ENCODE measurements around the gene TMEM59L. TPM values are rescaled to one million over a fixed set of nuclear protein-coding genes. Genes with fewer than 3 reads are reported as not detected.

The TMEM59L gene
- total RNA-seq, 6 donors from 2014 or later = 0.30 to 2.8 (median 1.0) TPM; not detected in 2

GRCh38 chr19:18593367-18594095, 19.1 kb upstream of the TMEM59L start:
- no peak for TF ChIP-seq POLR2A (IDR thresholded peaks at IDR 0.05)
- DNase-seq = peak in 1 of 2 donors; percentile 36
- H3K4me1 ChIP-seq = peaks cover 26 to 45% (median 30%) of the 10 kb centered on the region in 4 donors
- no peaks in the 10 kb centered on the region for H3K9me3 ChIP-seq
- H3K4me3 ChIP-seq = peak overlapping the region in 2 of 4 donors; percentile 42 to 45
- H3K36me3 ChIP-seq = peaks cover 0 to 15% (median 9%) of the 10 kb centered on the region in 4 donors
- ATAC-seq (ENCODE audit: low FRiP score in 2 of 2) = no peak
- H3K27me3 ChIP-seq = no peaks in the 10 kb centered on the region
- WGBS, 2 donors = 48 to 50% methylated on average over 14 to 21 of the region's 25 CpGs
- peak overlapping the region in 3 of 4 donors; percentile 3 to 60 (median 24) for H3K27ac ChIP-seq

GRCh38 chr19:18594096-18594823, 18.4 kb upstream of the TMEM59L start:
- ATAC-seq (ENCODE audit: low FRiP score in 2 of 2) (peak; percentile 76 to 89), DNase-seq (peak; percentile 77 to 96)
- Histone ChIP-seq H3K9me3 (no peaks in the 10 kb centered on the region), H3K27ac (peak overlapping the region in 3 of 4 donors; percentile 3 to 60 (median 24)), H3K36me3 (peaks cover 0 to 15% (median 9%) of the 10 kb centered on the region in 4 donors), H3K4me1 (peaks cover 26 to 41% (median 30%) of the 10 kb centered on the region in 4 donors), H3K4me3 (peak overlapping the region in 3 of 4 donors; percentile 13 to 45 (median 42)), H3K27me3 (no peaks in the 10 kb centered on the region)
- WGBS, 2 donors = 1 to 8% methylated on average over 8 to 40 of the region's 54 CpGs
- TF ChIP-seq CTCF (IDR thresholded peaks at IDR 0.05) = peak; percentile 94 to 98 (median 95)
- TF ChIP-seq POLR2A (IDR thresholded peaks at IDR 0.05) = no peak

- no peaks in the 10 kb centered on the region for H3K27me3 ChIP-seq
- no peaks in the 10 kb centered on the region for H3K9me3 ChIP-seq
- H3K27ac ChIP-seq = no peak overlapping the region
- no peak for TF ChIP-seq EP300 (IDR thresholded peaks at IDR 0.05)
- no peak for TF ChIP-seq POLR2A (IDR thresholded peaks at IDR 0.05)
- TF ChIP-seq CTCF (IDR thresholded peaks at IDR 0.05) = no peak
- TF ChIP-seq POLR2AphosphoS5 (IDR thresholded peaks at IDR 0.05) = no peak
- DNase-seq = peak in 1 of 2 donors; percentile 84
- ATAC-seq (ENCODE audit: low FRiP score in 2 of 2) = no peak
- H3K4me1 ChIP-seq = peaks cover 19 to 35% (median 23%) of the 10 kb centered on the region in 4 donors
- peaks cover 0 to 15% (median 9%) of the 10 kb centered on the region in 4 donors for H3K36me3 ChIP-seq
- H3K4me3 ChIP-seq = peak overlapping the region in 3 of 4 donors; percentile 13 to 45 (median 42)
- 9 to 37% methylated on average over 5 to 25 of the region's 26 CpGs for WGBS, 2 donors
Measured at GRCh38 chr19:18594824-18595373, 17.8 kb upstream of the TMEM59L start.

- H3K9me3 ChIP-seq = no peaks in the 10 kb centered on the region
- no peak for ATAC-seq (ENCODE audit: low FRiP score in 2 of 2)
- no peak overlapping the region for H3K27ac ChIP-seq
- WGBS, 2 donors = 55 to 72% methylated on average over 4 to 6 of the region's 6 CpGs
- peaks cover 0 to 14% (median 8%) of the 10 kb centered on the region in 4 donors for H3K36me3 ChIP-seq
- H3K4me1 ChIP-seq = peaks cover 15 to 29% (median 19%) of the 10 kb centered on the region in 4 donors
- no peaks in the 10 kb centered on the region for H3K27me3 ChIP-seq
- no peak for TF ChIP-seq POLR2A (IDR thresholded peaks at IDR 0.05)
- TF ChIP-seq POLR2AphosphoS5 (IDR thresholded peaks at IDR 0.05) = no peak
- TF ChIP-seq EP300 (IDR thresholded peaks at IDR 0.05) = no peak
- TF ChIP-seq CTCF (IDR thresholded peaks at IDR 0.05) = no peak
- DNase-seq = no peak
- no peak overlapping the region for H3K4me3 ChIP-seq
Measured at GRCh38 chr19:18595475-18595874, 17.2 kb upstream of the TMEM59L start.

GRCh38 chr19:18596752-18597157, 15.9 kb upstream of the TMEM59L start:
- H3K9me3 ChIP-seq = no peaks in the 10 kb centered on the region
- peaks cover 14 to 25% (median 18%) of the 10 kb centered on the region in 4 donors for H3K4me1 ChIP-seq
- 17 to 41% methylated on average over 6 to 21 of the region's 21 CpGs for WGBS, 2 donors
- ATAC-seq (ENCODE audit: low FRiP score in 2 of 2) = peak; percentile 39 to 49
- DNase-seq = peak; percentile 51 to 89
- peaks cover 0 to 4% (median 2%) of the 10 kb centered on the region in 4 donors for H3K36me3 ChIP-seq
- TF ChIP-seq CTCF (IDR thresholded peaks at IDR 0.05) (no peak), POLR2AphosphoS5 (IDR thresholded peaks at IDR 0.05) (no peak), POLR2A (IDR thresholded peaks at IDR 0.05) (no peak), EP300 (IDR thresholded peaks at IDR 0.05) (no peak)
- H3K4me3 ChIP-seq = no peak overlapping the region
- H3K27me3 ChIP-seq = no peaks in the 10 kb centered on the region
- no peak overlapping the region for H3K27ac ChIP-seq
